Common myeloid progenitor, CD34-positive (primary cell): Measurements from ENCODE around the gene KIAA1958.

ENCODE experiments used
- CTCF ChIA-PET: fragments of 350-600 bp; sonication (Branson Sonifier 250); formaldehyde crosslinking; loops from one replicate; lab custom pipeline; 2021; ENCODE audit warnings: antibody characterized with exemption; lab: Charles Lee
- POLR2A ChIA-PET: fragments of 350-600 bp; sonication (Branson Sonifier 250); formaldehyde crosslinking; loops from one replicate; lab custom pipeline; 2021; ENCODE audit warnings: antibody characterized with exemption; lab: Charles Lee
- DNase-seq, 3 donors: peaks; one replicate each; pipeline versions ENCODE4 v3.0.0 to v3.0.0-alpha.2; 2013
- H3K27ac ChIP-seq, 2 experiments: 1 replicate in 1 of 2; 2 replicates in 1 of 2; pipeline ENCODE4 v1.7.0; 2013; ENCODE audit warnings: inconsistent platforms in 2 of 2, low read length in 2 of 2, mild to moderate bottlenecking in 2 of 2, low read depth in 1 of 2, moderate library complexity in 1 of 2; ENCODE audit not compliant: severe bottlenecking in 2 of 2, insufficient read depth in 1 of 2, poor library complexity in 1 of 2
- H3K27me3 ChIP-seq, 5 experiments: replicated peaks in 2 of 5; 1 replicate in 3 of 5; 2 replicates in 2 of 5; pipeline versions ENCODE4 v1.6.1 to v1.7.0; 2013; ENCODE audit warnings: low read length in 4 of 5, mild to moderate bottlenecking in 2 of 5, moderate library complexity in 2 of 5, inconsistent platforms in 1 of 5; ENCODE audit not compliant: insufficient read depth in 5 of 5, control insufficient read depth in 4 of 5
- H3K36me3 ChIP-seq, 4 experiments: 1 replicate in 2 of 4; 2 replicates in 2 of 4; pipeline versions ENCODE4 v1.6.1 to v1.7.0; 2013; ENCODE audit warnings: low read length in 3 of 4, control low read depth in 1 of 4, mild to moderate bottlenecking in 1 of 4; ENCODE audit not compliant: control insufficient read depth in 4 of 4, insufficient read depth in 4 of 4
- H3K4me1 ChIP-seq, 4 experiments: 1 replicate in 3 of 4; 2 replicates in 1 of 4; pipeline versions ENCODE4 v1.6.1 to v1.7.1; 2013; ENCODE audit warnings: low read length in 3 of 4, mild to moderate bottlenecking in 3 of 4, control low read depth in 1 of 4, inconsistent platforms in 1 of 4, moderate library complexity in 1 of 4; ENCODE audit not compliant: control insufficient read depth in 4 of 4, insufficient read depth in 4 of 4; ENCODE audit errors: control extremely low read depth in 1 of 4
- H3K4me3 ChIP-seq, 7 experiments: 1 replicate in 4 of 7; 2 replicates in 3 of 7; pipeline versions ENCODE4 v1.5.1 to v1.7.0; 2013; ENCODE audit warnings: mild to moderate bottlenecking in 7 of 7, low read length in 6 of 7, moderate library complexity in 6 of 7, inconsistent platforms in 2 of 7, low read depth in 2 of 7, control low read depth in 1 of 7; ENCODE audit not compliant: insufficient read depth in 4 of 7, control insufficient read depth in 1 of 7; ENCODE audit errors: extremely low read depth in 1 of 7
- H3K9me3 ChIP-seq, 5 experiments: 1 replicate in 4 of 5; 2 replicates in 1 of 5; pipeline versions ENCODE4 v1.6.1 to v1.7.1; 2013; ENCODE audit warnings: low read length in 4 of 5, mild to moderate bottlenecking in 2 of 5, inconsistent platforms in 1 of 5, low read depth in 1 of 5, moderate library complexity in 1 of 5; ENCODE audit not compliant: control insufficient read depth in 4 of 5, insufficient read depth in 2 of 5; ENCODE audit errors: control extremely low read depth in 1 of 5
- WGBS: methylation state at CpG from one replicate; pipeline ENCODE4 v1.1.5; 2013; ENCODE audit not compliant: insufficient coverage; 5-methylcytosine and 5-hydroxymethylcytosine counted together

KIAA1958 gene

DNA sequence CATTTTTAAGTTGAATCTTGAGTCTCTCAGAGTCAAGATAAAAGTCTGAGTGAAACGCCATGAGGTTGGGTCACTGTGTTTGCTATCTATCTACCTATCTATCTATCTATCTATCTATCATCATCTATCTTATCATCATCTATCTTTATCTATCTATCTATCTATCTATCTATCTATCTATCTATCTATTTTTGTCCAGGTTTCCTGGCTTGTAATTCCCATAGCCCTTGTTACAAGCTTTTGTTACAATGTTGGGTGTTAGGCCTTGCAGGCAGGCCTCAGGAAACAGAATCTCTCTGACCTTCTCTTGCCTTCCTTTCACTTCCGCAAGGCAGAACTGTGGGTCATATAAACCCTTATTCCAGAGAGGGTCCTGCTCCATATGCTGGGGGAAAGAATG lies 12.6 kb upstream of the KIAA1958 start:
- ChIA-PET CTCF (no interaction called here), POLR2A (interaction anchor here (0.6 kb wide), 1 partner anchor 190 kb away, joined by 3 read pairs; no protein-coding TSS in a partner anchor)

DNA sequence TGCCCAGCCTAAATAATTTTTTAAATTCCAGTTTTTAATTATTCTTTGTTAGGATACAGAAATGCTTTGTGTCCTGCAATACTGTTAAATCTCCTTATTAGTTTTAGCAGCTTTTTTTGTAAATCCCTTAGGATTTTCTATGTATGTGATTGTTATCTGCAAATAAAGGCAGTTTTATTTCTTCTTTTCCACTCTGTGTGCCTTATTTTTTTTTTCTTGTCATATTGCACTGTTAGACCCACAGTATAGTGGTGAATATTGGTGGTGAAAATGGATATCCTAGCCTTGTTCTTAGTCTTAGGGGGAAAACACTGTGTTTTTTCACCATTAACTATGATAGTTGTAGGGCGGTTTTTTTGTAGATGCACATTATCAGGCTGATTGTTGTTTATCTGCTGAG lies 11.3 kb upstream of the KIAA1958 start:
- no CpG with 5 or more reads among the region's 1 CpG for WGBS
- Histone ChIP-seq H3K36me3 (peaks cover 2 to 10% (median 6%) of the 10 kb centered on the region in 4 experiments), H3K4me1 (no peaks in the 10 kb centered on the region), H3K9me3 (peaks cover 0 to 19% (median 5%) of the 10 kb centered on the region in 5 experiments), H3K4me3 (no peak overlapping the region), H3K27me3 (no peaks in the 10 kb centered on the region), H3K27ac (no peak overlapping the region)
- ChIA-PET POLR2A (no interaction called here), CTCF (no interaction called here)
- DNase-seq, result no peak

More for the DNA sequence above, 12.6 kb upstream of the KIAA1958 start:
- DNase-seq, result no peak
- H3K27ac ChIP-seq, result no peak overlapping the region
- 90% methylated on average over 2 of the region's 2 CpGs for WGBS
- peaks cover 0 to 15% (median 5%) of the 10 kb centered on the region in 5 experiments for H3K9me3 ChIP-seq
- H3K27me3 ChIP-seq, result no peaks in the 10 kb centered on the region
- peaks cover 2 to 10% (median 6%) of the 10 kb centered on the region in 4 experiments for H3K36me3 ChIP-seq
- H3K4me3 ChIP-seq, result no peak overlapping the region
- H3K4me1 ChIP-seq, result no peaks in the 10 kb centered on the region

DNA sequence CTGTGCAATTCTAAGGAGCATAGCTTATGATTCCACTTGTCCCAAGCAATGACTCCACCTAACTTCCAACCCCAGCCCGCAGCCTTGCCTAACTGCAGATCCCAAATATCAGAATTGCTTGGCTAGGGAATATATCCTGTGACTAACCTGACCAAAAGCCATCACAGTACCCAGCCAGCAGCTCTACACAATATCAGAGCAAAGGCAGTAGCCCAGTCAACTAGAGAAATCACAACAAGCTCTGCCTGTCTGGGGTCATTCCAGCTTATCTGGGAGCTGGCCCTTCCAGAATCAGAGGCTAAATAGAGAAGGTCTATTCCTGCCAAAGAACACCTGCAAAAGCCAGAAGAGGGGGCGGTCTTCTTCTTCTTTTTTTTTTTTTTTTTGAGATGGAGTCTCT lies 9.3 kb upstream of the KIAA1958 start:
- ChIA-PET CTCF (no interaction called here), POLR2A (no interaction called here)
- no peak for DNase-seq
- WGBS, result 100% methylated on average over 1 of the region's 2 CpGs
- H3K4me3 ChIP-seq, result no peak overlapping the region
- H3K27ac ChIP-seq, result no peak overlapping the region
- H3K9me3 ChIP-seq, result peaks cover 0 to 19% (median 5%) of the 10 kb centered on the region in 5 experiments
- no peaks in the 10 kb centered on the region for H3K27me3 ChIP-seq
- peaks cover 0 to 5% (median 1%) of the 10 kb centered on the region in 4 experiments for H3K36me3 ChIP-seq
- no peaks in the 10 kb centered on the region for H3K4me1 ChIP-seq

DNA sequence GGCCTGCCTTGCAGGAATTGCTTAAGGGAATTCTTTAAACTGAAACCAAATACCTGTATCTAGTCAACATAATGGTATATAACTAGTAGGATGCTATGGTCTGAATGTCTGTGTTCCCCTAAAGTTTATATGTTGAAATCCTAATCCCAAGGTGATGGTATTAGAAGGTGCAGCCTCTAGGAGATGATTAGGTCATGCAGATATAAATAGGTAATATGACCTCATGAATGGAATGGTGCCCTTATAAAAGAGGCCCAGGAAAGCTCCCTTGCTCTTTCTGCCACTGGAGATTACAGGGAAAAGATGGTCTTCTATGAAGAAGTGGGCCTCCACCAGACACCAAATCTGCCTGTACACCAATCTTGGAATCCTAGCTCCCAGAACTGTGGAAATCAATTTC lies 7.4 kb upstream of the KIAA1958 start:
- DNase-seq, result no peak
- Histone ChIP-seq H3K4me3 (no peak overlapping the region), H3K36me3 (peaks cover 0 to 5% (median 1%) of the 10 kb centered on the region in 4 experiments), H3K4me1 (no peaks in the 10 kb centered on the region), H3K27ac (no peak overlapping the region), H3K9me3 (peaks cover 0 to 19% (median 5%) of the 10 kb centered on the region in 5 experiments), H3K27me3 (no peaks in the 10 kb centered on the region)
- ChIA-PET CTCF (interaction anchor here (2.0 kb wide), 1 partner anchor 36 kb away, joined by 5 read pairs; no protein-coding TSS in a partner anchor), POLR2A (no interaction called here)

DNA sequence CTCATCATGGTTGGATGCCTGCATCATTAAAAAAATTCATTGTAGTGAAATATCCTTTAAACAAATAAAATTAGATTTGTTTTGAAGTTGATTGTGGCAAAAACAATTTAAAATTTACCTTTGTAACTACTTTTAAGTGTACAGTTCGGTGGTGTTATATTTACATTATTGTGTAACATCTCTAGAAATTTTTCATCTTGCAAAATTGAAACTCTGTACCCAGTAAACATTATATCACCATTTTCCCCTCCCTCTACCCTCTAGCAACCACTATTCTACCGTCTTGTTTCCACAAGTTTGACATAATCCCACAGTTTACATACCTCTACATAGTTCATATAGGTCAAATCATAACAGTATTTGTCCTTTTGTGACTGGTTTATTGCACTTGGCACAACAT lies 2.0 kb upstream of the KIAA1958 start:
- Histone ChIP-seq H3K4me1 (peaks cover 6 to 29% (median 13%) of the 10 kb centered on the region in 4 experiments), H3K9me3 (no peaks in the 10 kb centered on the region), H3K36me3 (no peaks in the 10 kb centered on the region), H3K27me3 (peaks cover 0 to 5% (median 0%) of the 10 kb centered on the region in 5 experiments), H3K27ac (no peak overlapping the region), H3K4me3 (no peak overlapping the region)
- ChIA-PET POLR2A (no interaction called here), CTCF (interaction anchor here (1.1 to 1.3 kb wide), 2 partner anchors 14 to 39 kb away, joined by 3 read pairs; no protein-coding TSS in a partner anchor)
- WGBS, result 86% methylated on average over 1 of the region's 2 CpGs
- DNase-seq, result no peak

DNA sequence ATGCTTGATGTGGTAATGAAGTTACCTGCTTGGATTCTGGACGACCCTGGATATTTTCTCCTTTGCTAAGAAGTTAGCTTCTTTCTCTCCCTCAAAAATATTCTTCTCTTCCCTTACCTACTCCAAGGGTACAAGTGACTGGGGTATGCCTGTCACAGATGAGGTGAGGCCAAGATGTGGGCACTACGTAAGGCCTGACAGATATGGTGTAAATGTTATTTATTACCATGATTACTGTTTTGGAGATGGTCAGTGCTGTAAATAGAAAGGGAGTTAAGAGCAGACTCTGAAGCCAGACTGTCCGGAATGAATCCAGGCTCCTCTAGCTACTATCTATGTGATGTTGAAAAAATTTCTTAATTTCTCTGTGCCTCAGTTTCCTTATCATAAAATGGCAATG lies 1.1 kb upstream of the KIAA1958 start:
- peaks cover 6 to 33% (median 13%) of the 10 kb centered on the region in 4 experiments for H3K4me1 ChIP-seq
- DNase-seq, result no peak
- H3K27ac ChIP-seq, result no peak overlapping the region
- WGBS, result 100% methylated on average over 1 of the region's 3 CpGs
- CTCF ChIA-PET, result interaction anchor here (0.9 to 1.8 kb wide), 3 partner anchors 9 to 226 kb away, joined by 4 to 6 read pairs (median 6); no protein-coding TSS in a partner anchor
- H3K9me3 ChIP-seq, result no peaks in the 10 kb centered on the region
- H3K27me3 ChIP-seq, result peaks cover 0 to 5% (median 0%) of the 10 kb centered on the region in 5 experiments
- H3K36me3 ChIP-seq, result no peaks in the 10 kb centered on the region
- POLR2A ChIA-PET, result interaction anchor here (0.5 to 1.6 kb wide), 3 partner anchors 20 to 42 kb away, joined by 3 to 6 read pairs (median 4); no protein-coding TSS in a partner anchor
- H3K4me3 ChIP-seq, result no peak overlapping the region
